ENCODE data around the gene GPA33. TPM values are rescaled to one million over a fixed set of nuclear protein-coding genes. Genes with fewer than 3 reads are reported as not detected.

GPA33 gene
- polyA plus RNA-seq, 1 of the 3 experiments (the other 2 are of a cell fraction) = not detected

DNA sequence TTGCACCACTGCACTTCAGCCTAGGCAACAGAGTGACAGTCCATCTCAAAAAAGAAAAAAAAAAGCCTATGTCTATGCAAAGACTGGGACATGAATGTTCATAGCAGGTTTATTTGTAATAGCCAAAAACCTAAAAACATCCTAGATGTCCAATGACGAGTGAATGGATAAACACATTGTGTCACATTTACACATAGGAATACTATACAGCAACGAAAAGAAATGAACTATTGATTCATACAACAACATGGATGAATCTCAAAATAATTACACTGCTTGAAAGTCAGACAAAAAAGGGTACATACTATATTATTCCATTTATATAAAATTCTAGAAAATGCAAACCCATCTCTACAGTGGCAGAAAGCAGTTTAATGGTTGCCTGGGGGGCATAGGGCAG, 11.6 kb upstream of the GPA33 start (continued):
- TF ChIP-seq, protein P1, sequence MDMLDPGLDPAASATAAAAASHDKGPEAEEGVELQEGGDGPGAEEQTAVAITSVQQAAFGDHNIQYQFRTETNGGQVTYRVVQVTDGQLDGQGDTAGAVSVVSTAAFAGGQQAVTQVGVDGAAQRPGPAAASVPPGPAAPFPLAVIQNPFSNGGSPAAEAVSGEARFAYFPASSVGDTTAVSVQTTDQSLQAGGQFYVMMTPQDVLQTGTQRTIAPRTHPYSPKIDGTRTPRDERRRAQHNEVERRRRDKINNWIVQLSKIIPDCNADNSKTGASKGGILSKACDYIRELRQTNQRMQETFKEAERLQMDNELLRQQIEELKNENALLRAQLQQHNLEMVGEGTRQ (IDR thresholded peaks at IDR 0.05; ENCODE audit: borderline replicate concordance, low read depth, low read length) = no peak
- TF ChIP-seq MEF2A (IDR thresholded peaks at IDR 0.05; ENCODE audit: borderline replicate concordance, low read depth) (no peak), JUND (IDR thresholded peaks at IDR 0.05) (no peak), SIN3A (IDR thresholded peaks at IDR 0.05; ENCODE audit: borderline replicate concordance, low read depth, low read length) (no peak)

DNA sequence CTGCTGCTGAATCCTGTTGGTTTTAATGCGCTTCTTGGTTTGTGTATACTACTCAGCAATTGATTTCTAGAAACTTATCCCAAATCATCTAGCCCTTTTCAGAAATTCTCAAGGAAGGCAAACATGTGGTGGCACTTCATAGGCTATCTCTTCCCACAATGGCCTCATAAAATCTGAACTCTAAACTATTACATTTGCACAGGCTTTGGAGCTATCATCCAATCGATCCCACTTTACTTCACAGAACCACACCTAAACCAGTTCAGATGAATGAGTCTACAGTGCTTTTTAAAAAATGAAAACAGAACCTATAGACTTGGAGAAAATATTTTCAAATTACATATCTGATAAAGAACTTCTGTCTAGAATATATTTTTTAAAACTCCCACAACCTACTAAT, 10.6 kb upstream of the GPA33 start:
- H3K27me3 ChIP-seq (ENCODE audit: insufficient read depth) = no peaks in the 10 kb centered on the region
- TF ChIP-seq CHD2 (IDR thresholded peaks at IDR 0.05; ENCODE audit: low read length, partially characterized antibody) (no peak), RAD21 (IDR thresholded peaks at IDR 0.05; ENCODE audit: low read length) (no peak), JUND (IDR thresholded peaks at IDR 0.05) (no peak), FOSL2 (IDR thresholded peaks at IDR 0.05; ENCODE audit: borderline replicate concordance, low read depth) (no peak)
- TF ChIP-seq, protein P2, sequence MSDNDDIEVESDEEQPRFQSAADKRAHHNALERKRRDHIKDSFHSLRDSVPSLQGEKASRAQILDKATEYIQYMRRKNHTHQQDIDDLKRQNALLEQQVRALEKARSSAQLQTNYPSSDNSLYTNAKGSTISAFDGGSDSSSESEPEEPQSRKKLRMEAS (IDR thresholded peaks at IDR 0.05; ENCODE audit: low read depth) = no peak
- 31% methylated on average over 2 of the region's 2 CpGs for WGBS (ENCODE audit: low lambda C conversion rate)
- no peak for DNase-seq
- no peak overlapping the region for H3K4me3 ChIP-seq (ENCODE audit: low read depth in 2 of 2, low read length in 1 of 2)
- H3K9ac ChIP-seq = no peak overlapping the region
- H2AFZ ChIP-seq (ENCODE audit: low read depth) = no peak overlapping the region
- H4K20me1 ChIP-seq (ENCODE audit: insufficient read depth) = no peaks in the 10 kb centered on the region
- no peak overlapping the region for H3K27ac ChIP-seq (ENCODE audit: low read depth in 2 of 2, low read length in 1 of 2)
- no peaks in the 10 kb centered on the region for H3K36me3 ChIP-seq (replicated peaks in 1 of 2; ENCODE audit: control insufficient read depth in 1 of 2, insufficient read depth in 2 of 2, low read length in 1 of 2)
- no peaks in the 10 kb centered on the region for H3K9me3 ChIP-seq
- H3K9me2 ChIP-seq = no peaks in the 10 kb centered on the region
- ChIA-PET POLR2A (no interaction called here), CTCF (no interaction called here)
- H3K4me1 ChIP-seq (ENCODE audit: control insufficient read depth in 1 of 2, insufficient read depth in 2 of 2, low read depth in 1 of 2, low read length in 1 of 2) = no peaks in the 10 kb centered on the region
- H3K79me2 ChIP-seq (ENCODE audit: insufficient read depth) = no peaks in the 10 kb centered on the region
- no peaks in the 10 kb centered on the region for H3F3A ChIP-seq (replicated peaks; ENCODE audit: insufficient read depth)
- no peak overlapping the region for H3K4me2 ChIP-seq

DNA sequence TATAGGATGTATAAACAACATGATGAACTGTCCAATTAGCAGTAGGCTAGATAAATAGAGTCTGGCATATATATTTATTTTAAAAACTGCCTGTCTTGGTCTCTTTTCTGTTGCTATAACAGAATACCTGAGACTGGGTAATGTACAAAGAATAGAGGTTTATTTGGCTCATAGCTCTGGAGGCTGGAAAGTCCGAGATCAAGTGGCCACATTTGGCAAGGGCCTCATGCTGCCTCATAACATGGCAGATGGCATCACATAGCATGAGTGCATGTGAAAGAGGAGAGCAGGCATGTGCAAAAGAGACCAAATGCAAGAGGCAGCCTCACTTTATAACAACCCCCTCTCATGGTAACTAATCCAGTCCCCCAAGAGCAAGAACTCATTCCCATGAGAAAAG, 9.7 kb upstream of the GPA33 start:
- WGBS (ENCODE audit: low lambda C conversion rate) = 6% methylated on average over 1 of the region's 1 CpG
- H2AFZ ChIP-seq (ENCODE audit: low read depth) = no peak overlapping the region
- H3K27ac ChIP-seq (ENCODE audit: low read depth in 2 of 2, low read length in 1 of 2) = no peak overlapping the region
- ChIA-PET POLR2A (no interaction called here), CTCF (no interaction called here)
- no peak for DNase-seq
- H3K4me2 ChIP-seq = no peak overlapping the region
- H3K79me2 ChIP-seq (ENCODE audit: insufficient read depth) = no peaks in the 10 kb centered on the region
- H3K9me2 ChIP-seq = no peaks in the 10 kb centered on the region
- no peaks in the 10 kb centered on the region for H3F3A ChIP-seq (replicated peaks; ENCODE audit: insufficient read depth)
- H4K20me1 ChIP-seq (ENCODE audit: insufficient read depth) = no peaks in the 10 kb centered on the region
- no peaks in the 10 kb centered on the region for H3K9me3 ChIP-seq
- H3K36me3 ChIP-seq (replicated peaks in 1 of 2; ENCODE audit: control insufficient read depth in 1 of 2, insufficient read depth in 2 of 2, low read length in 1 of 2) = no peaks in the 10 kb centered on the region
- H3K4me3 ChIP-seq (ENCODE audit: low read depth in 2 of 2, low read length in 1 of 2) = no peak overlapping the region
- no peaks in the 10 kb centered on the region for H3K27me3 ChIP-seq (ENCODE audit: insufficient read depth)
- no peak overlapping the region for H3K9ac ChIP-seq
- H3K4me1 ChIP-seq (ENCODE audit: control insufficient read depth in 1 of 2, insufficient read depth in 2 of 2, low read depth in 1 of 2, low read length in 1 of 2) = peaks cover 0 to 4% of the 10 kb centered on the region in 2 experiments; a peak in 1 of 4 replicates
- no peak for TF ChIP-seq TCF12 (IDR thresholded peaks at IDR 0.05)
- TF ChIP-seq FOXM1 (IDR thresholded peaks at IDR 0.05; ENCODE audit: low read depth) = no peak
- TF ChIP-seq, protein P3, sequence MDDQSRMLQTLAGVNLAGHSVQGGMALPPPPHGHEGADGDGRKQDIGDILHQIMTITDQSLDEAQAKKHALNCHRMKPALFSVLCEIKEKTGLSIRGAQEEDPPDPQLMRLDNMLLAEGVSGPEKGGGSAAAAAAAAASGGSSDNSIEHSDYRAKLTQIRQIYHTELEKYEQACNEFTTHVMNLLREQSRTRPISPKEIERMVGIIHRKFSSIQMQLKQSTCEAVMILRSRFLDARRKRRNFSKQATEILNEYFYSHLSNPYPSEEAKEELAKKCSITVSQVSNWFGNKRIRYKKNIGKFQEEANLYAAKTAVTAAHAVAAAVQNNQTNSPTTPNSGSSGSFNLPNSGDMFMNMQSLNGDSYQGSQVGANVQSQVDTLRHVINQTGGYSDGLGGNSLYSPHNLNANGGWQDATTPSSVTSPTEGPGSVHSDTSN (IDR thresholded peaks at IDR 0.05) = no peak
- TF ChIP-seq MEF2A (IDR thresholded peaks at IDR 0.05; ENCODE audit: borderline replicate concordance, low read depth) = no peak
- TF ChIP-seq EZH2phosphoT487 (IDR thresholded peaks at IDR 0.05; ENCODE audit: borderline replicate concordance, low read depth) = no peak
- TF ChIP-seq, protein P4, sequence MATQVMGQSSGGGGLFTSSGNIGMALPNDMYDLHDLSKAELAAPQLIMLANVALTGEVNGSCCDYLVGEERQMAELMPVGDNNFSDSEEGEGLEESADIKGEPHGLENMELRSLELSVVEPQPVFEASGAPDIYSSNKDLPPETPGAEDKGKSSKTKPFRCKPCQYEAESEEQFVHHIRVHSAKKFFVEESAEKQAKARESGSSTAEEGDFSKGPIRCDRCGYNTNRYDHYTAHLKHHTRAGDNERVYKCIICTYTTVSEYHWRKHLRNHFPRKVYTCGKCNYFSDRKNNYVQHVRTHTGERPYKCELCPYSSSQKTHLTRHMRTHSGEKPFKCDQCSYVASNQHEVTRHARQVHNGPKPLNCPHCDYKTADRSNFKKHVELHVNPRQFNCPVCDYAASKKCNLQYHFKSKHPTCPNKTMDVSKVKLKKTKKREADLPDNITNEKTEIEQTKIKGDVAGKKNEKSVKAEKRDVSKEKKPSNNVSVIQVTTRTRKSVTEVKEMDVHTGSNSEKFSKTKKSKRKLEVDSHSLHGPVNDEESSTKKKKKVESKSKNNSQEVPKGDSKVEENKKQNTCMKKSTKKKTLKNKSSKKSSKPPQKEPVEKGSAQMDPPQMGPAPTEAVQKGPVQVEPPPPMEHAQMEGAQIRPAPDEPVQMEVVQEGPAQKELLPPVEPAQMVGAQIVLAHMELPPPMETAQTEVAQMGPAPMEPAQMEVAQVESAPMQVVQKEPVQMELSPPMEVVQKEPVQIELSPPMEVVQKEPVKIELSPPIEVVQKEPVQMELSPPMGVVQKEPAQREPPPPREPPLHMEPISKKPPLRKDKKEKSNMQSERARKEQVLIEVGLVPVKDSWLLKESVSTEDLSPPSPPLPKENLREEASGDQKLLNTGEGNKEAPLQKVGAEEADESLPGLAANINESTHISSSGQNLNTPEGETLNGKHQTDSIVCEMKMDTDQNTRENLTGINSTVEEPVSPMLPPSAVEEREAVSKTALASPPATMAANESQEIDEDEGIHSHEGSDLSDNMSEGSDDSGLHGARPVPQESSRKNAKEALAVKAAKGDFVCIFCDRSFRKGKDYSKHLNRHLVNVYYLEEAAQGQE (IDR thresholded peaks at IDR 0.05; ENCODE audit: low read depth, low read length) = no peak
- TF ChIP-seq YY1 (IDR thresholded peaks at IDR 0.05; ENCODE audit: low read depth) = no peak
- no peak for TF ChIP-seq JUND (IDR thresholded peaks at IDR 0.05)
- no peak for TF ChIP-seq ELF1 (IDR thresholded peaks at IDR 0.05)
- no peak for TF ChIP-seq TEAD4 (IDR thresholded peaks at IDR 0.05; ENCODE audit: borderline replicate concordance, insufficient read depth)
- TF ChIP-seq TAF1 (IDR thresholded peaks at IDR 0.05; ENCODE audit: borderline replicate concordance, low read depth, low read length) = no peak
- TF ChIP-seq, protein P5, sequence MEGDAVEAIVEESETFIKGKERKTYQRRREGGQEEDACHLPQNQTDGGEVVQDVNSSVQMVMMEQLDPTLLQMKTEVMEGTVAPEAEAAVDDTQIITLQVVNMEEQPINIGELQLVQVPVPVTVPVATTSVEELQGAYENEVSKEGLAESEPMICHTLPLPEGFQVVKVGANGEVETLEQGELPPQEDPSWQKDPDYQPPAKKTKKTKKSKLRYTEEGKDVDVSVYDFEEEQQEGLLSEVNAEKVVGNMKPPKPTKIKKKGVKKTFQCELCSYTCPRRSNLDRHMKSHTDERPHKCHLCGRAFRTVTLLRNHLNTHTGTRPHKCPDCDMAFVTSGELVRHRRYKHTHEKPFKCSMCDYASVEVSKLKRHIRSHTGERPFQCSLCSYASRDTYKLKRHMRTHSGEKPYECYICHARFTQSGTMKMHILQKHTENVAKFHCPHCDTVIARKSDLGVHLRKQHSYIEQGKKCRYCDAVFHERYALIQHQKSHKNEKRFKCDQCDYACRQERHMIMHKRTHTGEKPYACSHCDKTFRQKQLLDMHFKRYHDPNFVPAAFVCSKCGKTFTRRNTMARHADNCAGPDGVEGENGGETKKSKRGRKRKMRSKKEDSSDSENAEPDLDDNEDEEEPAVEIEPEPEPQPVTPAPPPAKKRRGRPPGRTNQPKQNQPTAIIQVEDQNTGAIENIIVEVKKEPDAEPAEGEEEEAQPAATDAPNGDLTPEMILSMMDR (IDR thresholded peaks at IDR 0.05) = no peak
- TF ChIP-seq, protein P6, sequence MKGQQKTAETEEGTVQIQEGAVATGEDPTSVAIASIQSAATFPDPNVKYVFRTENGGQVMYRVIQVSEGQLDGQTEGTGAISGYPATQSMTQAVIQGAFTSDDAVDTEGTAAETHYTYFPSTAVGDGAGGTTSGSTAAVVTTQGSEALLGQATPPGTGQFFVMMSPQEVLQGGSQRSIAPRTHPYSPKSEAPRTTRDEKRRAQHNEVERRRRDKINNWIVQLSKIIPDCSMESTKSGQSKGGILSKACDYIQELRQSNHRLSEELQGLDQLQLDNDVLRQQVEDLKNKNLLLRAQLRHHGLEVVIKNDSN (IDR thresholded peaks at IDR 0.05; ENCODE audit: borderline replicate concordance, low read depth) = no peak

Measured in SK-N-SH (cell line).